KMS-11 (cell line): Measurements from ENCODE around the gene MRPL12.

Experiments
- H2AFZ ChIP-seq: fragments of 200-600 bp; sonication (generic); 2 replicates; pipeline ENCODE4 v1.6.1; 2016; ENCODE audit warnings: antibody characterized with exemption, mixed run types, low read depth
- H3K27ac ChIP-seq: fragments of 200-600 bp; sonication (generic); 2 replicates; pipeline ENCODE4 v1.6.1; 2016; ENCODE audit warnings: mild to moderate bottlenecking, mixed run types
- H3K27me3 ChIP-seq: fragments of 200-600 bp; sonication (generic); 2 replicates; pipeline ENCODE4 v1.6.1; 2017; ENCODE audit warnings: mild to moderate bottlenecking, low read depth, mixed run types, moderate library complexity; ENCODE audit not compliant: insufficient read depth
- H3K36me3 ChIP-seq: fragments of 200-600 bp; sonication (generic); 2 replicates; pipeline ENCODE4 v1.6.1; 2017; ENCODE audit warnings: mild to moderate bottlenecking, mixed run types; ENCODE audit not compliant: insufficient read depth
- H3K4me1 ChIP-seq: fragments of 200-600 bp; sonication (generic); 2 replicates; pipeline ENCODE4 v1.6.1; 2016; ENCODE audit warnings: mild to moderate bottlenecking, low read depth, mixed run types; ENCODE audit not compliant: poor library complexity, severe bottlenecking
- H3K4me2 ChIP-seq: fragments of 200-600 bp; sonication (generic); 2 replicates; pipeline ENCODE4 v1.7.0; 2016; ENCODE audit warnings: mild to moderate bottlenecking, mixed run types
- H3K4me3 ChIP-seq: fragments of 200-600 bp; sonication (generic); IDR thresholded peaks from 2 replicates; pipeline ENCODE4 v1.6.1; 2017; ENCODE audit warnings: low read depth, low read length, mixed read lengths; ENCODE audit not compliant: insufficient read depth
- H3K79me2 ChIP-seq: fragments of 200-600 bp; sonication (generic); 2 replicates; pipeline ENCODE4 v1.6.1; 2016; ENCODE audit warnings: low read depth, mixed run types; ENCODE audit not compliant: insufficient read depth
- H3K9ac ChIP-seq: fragments of 200-600 bp; sonication (generic); 2 replicates; pipeline ENCODE4 v1.6.1; 2016; ENCODE audit warnings: mild to moderate bottlenecking, mixed run types
- H4K20me1 ChIP-seq: fragments of 200-600 bp; sonication (generic); 2 replicates; pipeline ENCODE4 v1.6.1; 2016; ENCODE audit warnings: mild to moderate bottlenecking, mixed run types; ENCODE audit not compliant: insufficient read depth
- TF ChIP-seq, protein P1 (sequence below): fragments of 200-600 bp; sonication (generic); conservative IDR thresholded peaks from 2 replicates; pipeline ENCODE4 v1.6.1; 2017; ENCODE audit warnings: low read depth, mild to moderate bottlenecking, antibody characterized with exemption, low read length, moderate library complexity, mixed read lengths

Gene MRPL12

DNA sequence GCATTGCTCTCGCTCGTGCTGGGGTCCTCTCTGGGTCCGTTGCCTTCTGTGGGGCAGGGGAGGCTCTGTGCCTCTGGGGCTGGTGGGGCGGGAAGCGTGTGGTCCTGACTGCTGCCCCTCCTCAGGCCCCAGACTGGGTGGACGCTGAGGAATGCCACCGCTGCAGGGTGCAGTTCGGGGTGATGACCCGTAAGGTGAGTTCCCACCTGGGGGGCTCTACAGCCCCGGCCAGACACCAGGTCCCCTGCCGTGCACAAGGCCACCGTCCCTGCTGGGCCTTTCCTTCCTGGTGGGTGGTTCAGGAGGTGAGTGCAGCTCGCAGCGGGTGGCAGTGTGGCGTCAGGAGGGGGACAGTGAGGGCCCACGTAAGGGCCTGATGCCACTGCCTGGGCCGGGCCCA lies 12.6 kb upstream of the MRPL12 start:
- Histone ChIP-seq H2AFZ (no peak overlapping the region), H3K36me3 (peaks cover 12% of the 10 kb centered on the region; the same call in 1 of the 2 replicates), H3K27me3 (no peaks in the 10 kb centered on the region), H4K20me1 (no peaks in the 10 kb centered on the region), H3K27ac (no peak overlapping the region), H3K4me2 (no peak overlapping the region), H3K4me1 (peaks cover 7% of the 10 kb centered on the region), H3K9ac (no peak overlapping the region), H3K4me3 (no peak overlapping the region), H3K79me2 (peaks cover 14% of the 10 kb centered on the region)
- TF ChIP-seq, protein P1, sequence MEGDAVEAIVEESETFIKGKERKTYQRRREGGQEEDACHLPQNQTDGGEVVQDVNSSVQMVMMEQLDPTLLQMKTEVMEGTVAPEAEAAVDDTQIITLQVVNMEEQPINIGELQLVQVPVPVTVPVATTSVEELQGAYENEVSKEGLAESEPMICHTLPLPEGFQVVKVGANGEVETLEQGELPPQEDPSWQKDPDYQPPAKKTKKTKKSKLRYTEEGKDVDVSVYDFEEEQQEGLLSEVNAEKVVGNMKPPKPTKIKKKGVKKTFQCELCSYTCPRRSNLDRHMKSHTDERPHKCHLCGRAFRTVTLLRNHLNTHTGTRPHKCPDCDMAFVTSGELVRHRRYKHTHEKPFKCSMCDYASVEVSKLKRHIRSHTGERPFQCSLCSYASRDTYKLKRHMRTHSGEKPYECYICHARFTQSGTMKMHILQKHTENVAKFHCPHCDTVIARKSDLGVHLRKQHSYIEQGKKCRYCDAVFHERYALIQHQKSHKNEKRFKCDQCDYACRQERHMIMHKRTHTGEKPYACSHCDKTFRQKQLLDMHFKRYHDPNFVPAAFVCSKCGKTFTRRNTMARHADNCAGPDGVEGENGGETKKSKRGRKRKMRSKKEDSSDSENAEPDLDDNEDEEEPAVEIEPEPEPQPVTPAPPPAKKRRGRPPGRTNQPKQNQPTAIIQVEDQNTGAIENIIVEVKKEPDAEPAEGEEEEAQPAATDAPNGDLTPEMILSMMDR = no peak

DNA sequence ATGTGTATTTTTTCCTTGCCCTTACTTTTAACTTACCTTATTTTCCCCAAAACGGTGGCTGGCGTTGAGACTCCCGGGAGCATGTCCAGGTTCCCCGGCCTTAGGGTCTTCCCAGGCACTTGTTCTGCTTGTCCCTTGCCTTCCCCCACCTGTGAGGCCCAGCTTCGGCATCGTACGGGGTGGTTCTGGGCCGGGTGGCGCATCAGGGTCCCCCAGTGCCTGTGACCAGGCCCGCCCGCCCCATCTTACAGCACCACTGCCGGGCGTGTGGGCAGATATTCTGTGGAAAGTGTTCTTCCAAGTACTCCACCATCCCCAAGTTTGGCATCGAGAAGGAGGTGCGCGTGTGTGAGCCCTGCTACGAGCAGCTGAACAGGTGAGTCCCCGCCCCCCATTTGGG lies 12.0 kb upstream of the MRPL12 start:
- no peak overlapping the region for H3K4me2 ChIP-seq
- H4K20me1 ChIP-seq = no peaks in the 10 kb centered on the region
- H3K27ac ChIP-seq = no peak overlapping the region
- no peak overlapping the region for H3K9ac ChIP-seq
- TF ChIP-seq, protein P1 = no peak
- peaks cover 8% of the 10 kb centered on the region for H3K79me2 ChIP-seq
- H3K27me3 ChIP-seq = no peaks in the 10 kb centered on the region
- peaks cover 5% of the 10 kb centered on the region; the same call in 1 of the 2 replicates for H3K36me3 ChIP-seq
- H3K4me1 ChIP-seq = peaks cover under 1% of the 10 kb centered on the region
- H3K4me3 ChIP-seq = no peak overlapping the region
- H2AFZ ChIP-seq = no peak overlapping the region

DNA sequence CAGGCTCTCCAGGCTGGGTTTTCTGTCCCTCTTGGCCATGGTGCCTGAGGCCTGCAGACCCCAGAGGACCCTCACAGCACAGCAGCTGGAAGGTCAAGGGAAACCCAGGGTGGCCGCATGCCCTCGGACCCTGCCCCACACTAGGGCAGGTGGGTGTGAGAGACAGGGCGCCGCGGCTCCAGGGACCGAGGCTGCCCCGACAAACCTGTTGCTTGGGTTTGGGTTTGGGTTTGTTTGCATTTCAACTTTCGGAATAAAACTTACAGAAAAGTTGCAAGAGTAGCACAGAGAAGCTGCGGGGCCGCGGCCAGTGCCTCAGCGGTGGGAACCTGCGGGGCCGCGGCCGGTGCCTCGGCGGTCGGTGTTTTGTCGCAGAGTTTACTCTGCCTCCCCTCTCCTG lies 11.6 kb upstream of the MRPL12 start:
- H3K27ac ChIP-seq = no peak overlapping the region
- H3K36me3 ChIP-seq = peaks cover 4% of the 10 kb centered on the region; the same call in 1 of the 2 replicates
- no peak overlapping the region for H3K4me2 ChIP-seq
- H3K27me3 ChIP-seq = no peaks in the 10 kb centered on the region
- H3K79me2 ChIP-seq = peaks cover 3% of the 10 kb centered on the region; the same call in 1 of the 2 replicates
- H3K9ac ChIP-seq = no peak overlapping the region
- H3K4me3 ChIP-seq = no peak overlapping the region
- H4K20me1 ChIP-seq = no peaks in the 10 kb centered on the region
- no peaks in the 10 kb centered on the region for H3K4me1 ChIP-seq
- H2AFZ ChIP-seq = no peak overlapping the region
- TF ChIP-seq, protein P1 = no peak

DNA sequence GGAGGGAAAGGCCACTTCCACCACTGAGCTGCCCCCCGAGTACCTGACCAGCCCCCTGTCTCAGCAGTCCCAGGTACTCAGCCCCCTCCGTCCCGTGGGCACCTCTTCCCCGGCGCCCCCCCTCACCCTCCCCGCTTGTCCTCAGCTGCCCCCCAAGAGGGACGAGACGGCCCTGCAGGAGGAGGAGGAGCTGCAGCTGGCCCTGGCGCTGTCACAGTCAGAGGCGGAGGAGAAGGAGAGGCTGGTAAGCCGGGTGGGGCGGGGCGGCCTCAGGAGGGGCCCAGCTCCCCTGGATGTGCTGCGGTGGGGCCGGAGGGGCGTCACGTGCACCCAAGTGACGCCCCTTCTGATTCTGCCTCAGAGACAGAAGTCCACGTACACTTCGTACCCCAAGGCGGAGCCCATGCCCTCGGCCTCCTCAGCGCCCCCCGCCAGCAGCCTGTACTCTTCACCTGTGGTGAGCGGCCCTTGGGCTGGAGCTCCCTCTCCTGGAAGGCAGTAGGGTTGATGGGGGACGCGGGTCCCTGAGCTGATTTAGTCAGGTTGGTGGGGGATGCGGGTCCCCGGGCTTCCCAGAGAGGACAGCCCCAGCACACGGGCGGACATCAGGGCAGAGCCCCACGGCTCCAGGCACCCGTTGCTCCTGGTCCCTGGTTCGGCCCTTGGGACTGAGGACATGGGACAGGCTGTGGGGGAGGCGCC lies 9.5 kb upstream of the MRPL12 start:
- Histone ChIP-seq H3K4me3 (no peak overlapping the region), H3K4me1 (no peaks in the 10 kb centered on the region), H3K79me2 (no peaks in the 10 kb centered on the region), H2AFZ (no peak overlapping the region), H3K27ac (no peak overlapping the region), H4K20me1 (no peaks in the 10 kb centered on the region), H3K4me2 (no peak overlapping the region), H3K9ac (no peak overlapping the region), H3K36me3 (no peaks in the 10 kb centered on the region; the same call in 1 of the 2 replicates), H3K27me3 (no peaks in the 10 kb centered on the region)
- TF ChIP-seq, protein P1 = no peak
